Heart left ventricle (tissue), 16 donors: Measurements from ENCODE around the gene PCSK5. TPM values are rescaled to one million over a fixed set of nuclear protein-coding genes. Genes with fewer than 3 reads are reported as not detected.

ENCODE experiments used
- ATAC-seq, 4 donors: fragments of 200-7000 bp; cut with Tn5 transposase; one replicate each; pipeline ENCODE4 v1.9.1; 2020 to 2022; ENCODE audit warnings: moderate library complexity in 4 of 4, mild to moderate bottlenecking in 3 of 4, moderate number of reproducible peaks in 1 of 4
- DNase-seq, 5 donors: peaks; one replicate each; pipeline ENCODE4 v3.0.0-alpha.2; 2020
- H3K27ac ChIP-seq, 12 donors: fragments of 200-600 bp; sonication (generic) in 4 of 12; one replicate each; pipeline versions ENCODE4 v1.5.0 to v1.8.0; 2016 to 2022; ENCODE audit warnings: mild to moderate bottlenecking in 2 of 12
- H3K27me3 ChIP-seq, 9 donors: fragments of 200-600 bp; sonication (generic) in 2 of 9; one replicate each; pipeline versions ENCODE4 v1.5.1 to v1.8.0; 2016 to 2022; ENCODE audit warnings: mild to moderate bottlenecking in 3 of 9
- H3K36me3 ChIP-seq, 9 donors: fragments of 200-600 bp; sonication (generic) in 2 of 9; one replicate each; pipeline versions ENCODE4 v1.5.0 to v1.8.0; 2018 to 2022; ENCODE audit warnings: mild to moderate bottlenecking in 2 of 9
- H3K4me1 ChIP-seq, 12 donors: fragments of 200-600 bp; sonication (generic) in 4 of 12; one replicate each; pipeline versions ENCODE4 v1.5.0 to v1.8.0; 2016 to 2022; ENCODE audit warnings: mild to moderate bottlenecking in 3 of 12
- H3K4me3 ChIP-seq, 12 donors: fragments of 200-600 bp; sonication (generic) in 4 of 12; one replicate each; pipeline versions ENCODE4 v1.5.0 to v1.8.0; 2017 to 2022; ENCODE audit warnings: mild to moderate bottlenecking in 9 of 12, moderate library complexity in 4 of 12
- H3K9me3 ChIP-seq, 12 donors: fragments of 200-600 bp; sonication (generic) in 4 of 12; one replicate each; pipeline versions ENCODE4 v1.5.0 to v1.8.0; 2016 to 2022; ENCODE audit warnings: mild to moderate bottlenecking in 1 of 12
- CTCF ChIP-seq, 12 donors: fragments of 200-600 bp; sonication (generic) in 4 of 12; IDR thresholded peaks; one replicate each; pipeline versions ENCODE4 v1.5.0 to v1.8.0; 2018 to 2022; ENCODE audit warnings: antibody characterized with exemption in 12 of 12, mild to moderate bottlenecking in 5 of 12
- POLR2A ChIP-seq, 2 donors: fragments of 450-650 bp; IDR thresholded peaks; one replicate each; pipeline ENCODE4 v1.6.1; 2017; ENCODE audit warnings: antibody characterized with exemption in 2 of 2, mild to moderate bottlenecking in 2 of 2, moderate library complexity in 2 of 2
- WGBS, 4 donors: extraction: QIAGEN DNeasy Blood & Tissue Kit in 2 of 4; methylation state at CpG; one replicate each; pipeline versions ENCODE4 v1.1.5 to v1.1.7; 2013 to 2018; 5-methylcytosine and 5-hydroxymethylcytosine counted together
- intact Hi-C, 10 donors: fragments of 100-400 bp; cut with DNase I; formaldehyde crosslinking; loops; one replicate each; pipeline versions ENCODE4 v1.11.1 to v1.14.2; 2022
- polyA plus RNA-seq, 2 donors: library from polyadenylated mRNA; stranded (reverse); fragments of 200-250 nt; gene quantifications; one replicate each; pipeline ENCODE4 v1.2.3, GENCODE V29; 2013
- total RNA-seq, 9 donors: library from RNA; depleted of rRNA in 2 of 9; stranded (reverse); fragments of >200 nt in 2 of 9; fragmentation: NEBNext Ultra II Directional in 3 of 9; extraction: Animal tissue kit (Norgen Biotek cat#: 25700) in 3 of 9; gene quantifications; one replicate each; pipeline versions ENCODE4 v1.1.0 to v1.2.4, GENCODE V29; 2016 to 2023
- donor health status: ischemic (EF 13 %, LVEDD 7.1; RV severe dilation, severe dysfunction).
- donor health status: healthy with polysubstance abuse.
- donor health status: DM: no; HTN: yes; CAD: no.
- donor health status: DM: no; HTN: no; CAD: no.
- donor health status: ischemic (EF 25% LVEDD 6.9; RV normal size, moderate dysfunction).
- donor health status: ischemic (EF 25% LVEDD 5.7; RV mildly dilated, moderate dysfunction).
- donor health status: healthy.
- donor health status: DM: yes; HTN: yes; CAD: no.
- donor health status: ischemic (EF 35%, LVEDD 5.7; RV mildly dilated, moderate dysfunction).
- donor health status: nonischemic (EF 11% LVEDD 7.7; RV severe dilation, severe dysfunction).
- donor health status: DM: yes; HTN: yes; CAD: no.
- donor health status: PGD.
- donor health status: ischemic (EF 29% LVEDD 5.4; RV normal size, mild dysfunction).
- donor health status: nonischemic (EF 23%, LVEDD 6.1; RV moderate dilation, normal function).

Gene PCSK5
- total and polyA plus RNA-seq, 11 donors = 1.3 to 13.6 (median 5.9) TPM

- ATAC-seq (no peak), DNase-seq (no peak)
- Histone ChIP-seq H3K4me3 (no peak overlapping the region), H3K4me1 (peaks cover 0 to 5% (median 0%) of the 10 kb centered on the region in 12 donors), H3K27me3 (no peaks in the 10 kb centered on the region), H3K9me3 (peaks cover 0 to 8% (median 0%) of the 10 kb centered on the region in 12 donors), H3K27ac (no peak overlapping the region), H3K36me3 (no peaks in the 10 kb centered on the region)
- intact Hi-C loops = loop anchor here in 1 of 10 donors (5.0 kb wide), 1 partner anchor 39 kb away; no protein-coding TSS in a partner anchor
- TF ChIP-seq POLR2A (IDR thresholded peaks at IDR 0.05) (no peak), CTCF (IDR thresholded peaks at IDR 0.05) (no peak)
- 88 to 98% (median 91%) methylated on average over 1 of the region's 1 CpG for WGBS, 4 donors
These were observed 381.3 kb downstream of the PCSK5 start for GRCh38 chr9:76271755-76272154.

GRCh38 chr9:76289042-76289441 lies 398.6 kb downstream of the PCSK5 start:
- DNase-seq = no peak

GRCh38 chr9:76289703-76290102 lies 399.2 kb downstream of the PCSK5 start:
- DNase-seq = no peak
- no peak for TF ChIP-seq POLR2A (IDR thresholded peaks at IDR 0.05)
- no peak for TF ChIP-seq CTCF (IDR thresholded peaks at IDR 0.05)
- Histone ChIP-seq H3K27me3 (no peaks in the 10 kb centered on the region), H3K9me3 (no peaks in the 10 kb centered on the region), H3K4me3 (no peak overlapping the region), H3K4me1 (peaks cover 0 to 11% (median 0%) of the 10 kb centered on the region in 12 donors), H3K27ac (no peak overlapping the region), H3K36me3 (no peaks in the 10 kb centered on the region)
- intact Hi-C loops = loop anchor here in 4 of 10 donors (10.0 kb wide), 3 partner anchors 395 to 1095 kb away; partner anchors contain the start of gene PCSK5 (in 1 of the 4)
- ATAC-seq = no peak

More at GRCh38 chr9:76289042-76289441, 398.6 kb downstream of the PCSK5 start:
- no peaks in the 10 kb centered on the region for H3K27me3 ChIP-seq
- H3K9me3 ChIP-seq = no peaks in the 10 kb centered on the region
- TF ChIP-seq POLR2A (IDR thresholded peaks at IDR 0.05) (no peak), CTCF (IDR thresholded peaks at IDR 0.05) (no peak)
- H3K36me3 ChIP-seq = no peaks in the 10 kb centered on the region
- H3K4me3 ChIP-seq = no peak overlapping the region
- 67 to 83% (median 77%) methylated on average over 7 of the region's 7 CpGs for WGBS, 4 donors
- intact Hi-C loops = no loop called here
- H3K4me1 ChIP-seq = peaks cover 0 to 11% (median 0%) of the 10 kb centered on the region in 12 donors
- no peak for ATAC-seq
- no peak overlapping the region for H3K27ac ChIP-seq

- no peak overlapping the region for H3K4me3 ChIP-seq
- H3K4me1 ChIP-seq = peaks cover 0 to 11% (median 0%) of the 10 kb centered on the region in 12 donors
- H3K36me3 ChIP-seq = no peaks in the 10 kb centered on the region
- ATAC-seq (no peak), DNase-seq (no peak)
- H3K27me3 ChIP-seq = no peaks in the 10 kb centered on the region
- no peaks in the 10 kb centered on the region for H3K9me3 ChIP-seq
- H3K27ac ChIP-seq = no peak overlapping the region
- WGBS, 4 donors = 85 to 89% (median 88%) methylated on average over 2 of the region's 2 CpGs
- no peak for TF ChIP-seq CTCF (IDR thresholded peaks at IDR 0.05)
- TF ChIP-seq POLR2A (IDR thresholded peaks at IDR 0.05) = no peak
- intact Hi-C loops = loop anchor here in 4 of 10 donors (10.0 kb wide), 3 partner anchors 396 to 1096 kb away; partner anchors contain the start of gene PCSK5 (in 1 of the 4)
These were observed 400.1 kb downstream of the PCSK5 start for GRCh38 chr9:76290555-76290954.
